GM21737 (cell line): Measurements from ENCODE around the gene SYF2.
A peak's percentile ranks its signal among the peaks of the same experiment; 100 is the strongest.
"Not testable (repeated sequence)": the region's sequence is repeated elsewhere in the genome, so short reads cannot be mapped to it uniquely, and the experiment has no call there.

ENCODE experiments used
- ATAC-seq: cut with Tn5 transposase; IDR thresholded peaks from one replicate; pipeline ENCODE4 v1.9.1; 2021; ENCODE audit warnings: mild to moderate bottlenecking, moderate library complexity; ENCODE audit not compliant: unreplicated experiment

Gene SYF2

GRCh38 chr1:25232027-25232865, at the start of gene SYF2:
TSS of gene SYF2 (minus strand) at chr1:25232502. CDS start at chr1:25232467, 35 bp downstream.
- ATAC-seq: peak; percentile 73

DNA sequence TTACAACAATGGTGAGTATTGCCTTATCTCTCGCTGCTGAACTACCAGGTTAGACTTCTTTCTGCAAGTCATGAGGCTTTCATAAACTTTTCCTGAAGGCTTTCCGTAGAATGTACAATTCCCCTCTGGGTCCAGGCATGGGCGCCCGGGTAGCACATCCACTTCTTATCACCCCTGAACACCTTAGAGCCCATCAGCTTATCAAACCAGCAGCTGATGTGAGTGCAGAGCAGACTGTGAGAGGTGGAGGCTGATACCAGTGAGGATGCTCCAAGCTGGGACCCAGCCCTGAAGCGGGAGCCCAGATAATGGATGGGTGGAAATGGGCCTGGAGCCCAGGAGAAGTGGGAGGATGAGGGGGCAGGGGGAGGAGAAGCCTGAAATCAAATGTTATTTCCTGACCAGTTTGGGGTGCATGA, 47.4 kb upstream of the SYF2 start:
- not testable (repeated sequence) for ATAC-seq

- ATAC-seq: not testable (repeated sequence)
Observed at GRCh38 chr1:25278790-25279189, 46.5 kb upstream of the SYF2 start.

GRCh38 chr1:25278358-25278757, 46.1 kb upstream of the SYF2 start:
- ATAC-seq: not testable (repeated sequence)

DNA sequence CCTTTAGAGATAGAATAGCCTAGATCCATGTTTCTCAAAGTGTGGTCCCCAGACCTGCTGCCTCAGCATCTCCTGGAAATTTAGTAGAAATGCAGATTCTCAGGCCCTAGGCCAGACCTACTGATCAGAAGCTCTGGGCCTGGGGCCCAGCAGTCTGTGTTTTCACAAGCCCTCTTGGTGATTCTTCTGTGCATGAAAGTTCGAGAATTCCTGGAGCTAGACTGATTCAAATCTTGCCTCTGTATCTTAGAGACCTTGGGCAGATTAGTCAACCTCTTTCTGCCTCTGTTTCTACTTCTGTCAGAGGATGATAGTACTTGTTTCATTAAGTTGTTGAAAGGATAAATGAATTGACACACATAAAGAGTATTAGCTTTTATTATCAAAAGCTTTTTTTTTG, 45.0 kb upstream of the SYF2 start:
- not testable (repeated sequence) for ATAC-seq

GRCh38 chr1:25275648-25276047, 43.3 kb upstream of the SYF2 start:
- not testable (repeated sequence) for ATAC-seq

DNA sequence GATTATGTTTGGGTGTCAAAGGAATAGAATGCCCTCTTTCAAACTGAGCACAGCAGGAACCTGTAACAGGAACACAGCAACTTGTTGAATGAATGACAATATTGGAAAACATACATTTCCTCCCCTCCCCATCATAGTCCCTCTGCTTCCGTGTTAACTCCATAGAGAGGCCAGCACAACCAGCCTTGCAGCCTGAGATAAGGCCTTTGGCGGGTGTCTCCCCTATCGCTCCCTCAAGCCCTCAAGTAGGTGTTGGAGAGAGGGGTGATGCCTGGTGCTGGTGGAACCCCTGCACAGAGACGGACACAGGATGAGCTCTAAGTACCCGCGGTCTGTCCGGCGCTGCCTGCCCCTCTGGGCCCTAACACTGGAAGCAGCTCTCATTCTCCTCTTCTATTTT, 39.9 kb upstream of the SYF2 start, which contains the start of gene RHD:
Gene RHD, plus strand, starts transcription at position 272 of the 400 bp plus-strand sequence. Its CDS starts 39 bp downstream, at position 311.
- ATAC-seq: not testable (repeated sequence)

DNA sequence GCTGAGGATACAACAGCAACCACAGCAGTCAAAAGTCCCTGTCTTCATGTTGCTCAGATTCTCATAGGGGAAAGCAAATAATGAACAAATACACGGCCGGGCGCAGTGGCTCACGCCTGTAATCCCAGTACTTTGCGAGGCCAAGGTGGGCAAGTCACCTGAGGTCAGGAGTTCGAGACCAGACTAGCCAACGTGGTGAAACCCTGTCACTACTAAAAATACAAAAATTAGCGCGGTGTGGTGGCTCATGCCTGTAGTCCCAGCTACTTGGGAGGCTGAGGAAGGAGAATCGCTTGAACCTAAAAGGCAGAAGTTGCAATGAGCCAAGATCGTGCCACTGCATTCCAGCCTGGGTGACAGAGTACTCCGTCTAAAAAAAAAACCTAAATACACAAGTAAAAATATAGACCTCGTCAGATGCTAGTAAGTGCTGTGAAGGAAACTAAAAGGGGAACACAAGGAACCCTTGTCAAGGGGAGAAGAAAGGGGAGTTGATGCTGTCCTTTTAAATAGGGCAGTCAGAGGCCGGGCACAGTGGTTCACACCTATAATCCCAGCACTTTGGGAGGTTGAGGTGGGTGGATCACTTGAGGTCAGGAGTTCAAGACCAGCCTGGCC, 36.0 kb upstream of the SYF2 start:
- not testable (repeated sequence) for ATAC-seq

- peak; percentile 57 for ATAC-seq
Observed at GRCh38 chr1:25267288-25268142, 35.2 kb upstream of the SYF2 start.

DNA sequence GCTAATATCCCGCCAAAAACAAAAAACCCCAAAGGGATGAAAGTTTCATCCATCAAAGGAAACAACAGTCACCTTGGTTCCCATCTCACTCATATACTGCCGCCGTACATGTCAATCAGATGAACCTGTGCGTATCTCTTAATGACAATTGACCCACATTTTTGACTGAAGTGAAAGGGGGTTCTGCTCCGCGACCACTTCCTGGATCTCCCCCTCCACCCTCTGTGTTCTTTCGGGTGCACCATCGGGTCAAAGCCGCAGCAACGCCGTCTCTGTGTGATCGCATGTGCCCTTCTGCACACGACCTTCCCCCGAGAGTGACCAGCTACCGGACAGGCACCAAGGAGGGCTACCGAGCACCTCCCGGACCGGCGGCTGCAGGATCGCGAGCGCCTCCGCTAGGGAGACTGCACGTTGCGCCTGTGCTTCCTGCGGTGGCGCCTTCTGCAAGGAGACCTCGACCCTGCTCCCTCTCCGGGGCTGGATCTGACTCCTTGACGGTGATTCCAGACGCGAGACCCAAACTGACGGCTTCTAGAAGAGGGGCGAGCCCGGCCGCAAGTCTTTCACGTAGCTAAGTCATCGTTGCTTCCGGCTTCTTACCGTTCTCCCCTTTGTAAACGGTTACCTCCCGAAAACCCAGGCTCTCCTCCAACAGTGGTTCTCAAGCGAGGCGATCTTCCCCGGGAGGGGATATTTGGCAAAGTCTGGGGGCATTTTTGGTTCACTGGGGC, 34.4 kb upstream of the SYF2 start:
- ATAC-seq: peak; percentile 31

- ATAC-seq: not testable (repeated sequence)
Observed at GRCh38 chr1:25260336-25260735, 28.0 kb upstream of the SYF2 start.

DNA sequence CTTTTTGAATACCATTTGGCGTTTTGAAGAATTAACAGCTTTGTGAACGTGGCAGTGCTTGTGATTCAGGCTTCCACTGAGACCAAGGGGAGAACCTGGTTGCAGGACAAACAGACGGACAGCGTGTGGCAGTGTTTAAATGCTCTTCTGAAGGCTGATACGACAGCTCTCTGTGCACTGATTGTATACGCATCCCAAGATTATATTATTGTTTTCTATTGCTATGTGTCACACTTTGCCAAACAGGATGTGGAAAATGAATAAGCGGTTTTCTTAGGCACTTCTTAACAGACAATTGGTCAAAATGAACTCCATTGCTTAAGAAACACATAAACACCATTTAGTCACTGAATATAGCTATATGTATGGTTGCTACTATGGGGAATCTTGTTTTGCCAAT, 27.5 kb upstream of the SYF2 start:
- not testable (repeated sequence) for ATAC-seq

- no peak for ATAC-seq
Observed at GRCh38 chr1:25257196-25257595, 24.9 kb upstream of the SYF2 start.

DNA sequence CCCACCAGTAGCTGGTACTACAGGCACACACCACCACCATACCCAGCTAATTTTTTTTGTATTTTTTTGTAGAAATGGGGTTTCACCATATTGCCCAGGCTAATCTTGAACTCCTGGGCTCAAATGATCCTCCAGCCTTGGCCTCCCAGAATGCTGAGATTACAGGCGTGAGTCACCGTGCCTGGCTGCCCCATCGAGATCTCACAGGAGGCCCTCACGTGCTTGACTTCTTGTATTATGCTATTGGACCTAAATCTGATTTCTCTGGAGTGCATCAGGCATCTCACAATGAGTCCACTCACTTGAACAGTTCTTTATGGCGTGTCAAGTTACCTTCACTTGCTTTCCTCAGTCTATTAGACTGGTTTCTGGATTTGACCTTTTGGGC, 24.3 kb upstream of the SYF2 start:
- ATAC-seq: no peak

DNA sequence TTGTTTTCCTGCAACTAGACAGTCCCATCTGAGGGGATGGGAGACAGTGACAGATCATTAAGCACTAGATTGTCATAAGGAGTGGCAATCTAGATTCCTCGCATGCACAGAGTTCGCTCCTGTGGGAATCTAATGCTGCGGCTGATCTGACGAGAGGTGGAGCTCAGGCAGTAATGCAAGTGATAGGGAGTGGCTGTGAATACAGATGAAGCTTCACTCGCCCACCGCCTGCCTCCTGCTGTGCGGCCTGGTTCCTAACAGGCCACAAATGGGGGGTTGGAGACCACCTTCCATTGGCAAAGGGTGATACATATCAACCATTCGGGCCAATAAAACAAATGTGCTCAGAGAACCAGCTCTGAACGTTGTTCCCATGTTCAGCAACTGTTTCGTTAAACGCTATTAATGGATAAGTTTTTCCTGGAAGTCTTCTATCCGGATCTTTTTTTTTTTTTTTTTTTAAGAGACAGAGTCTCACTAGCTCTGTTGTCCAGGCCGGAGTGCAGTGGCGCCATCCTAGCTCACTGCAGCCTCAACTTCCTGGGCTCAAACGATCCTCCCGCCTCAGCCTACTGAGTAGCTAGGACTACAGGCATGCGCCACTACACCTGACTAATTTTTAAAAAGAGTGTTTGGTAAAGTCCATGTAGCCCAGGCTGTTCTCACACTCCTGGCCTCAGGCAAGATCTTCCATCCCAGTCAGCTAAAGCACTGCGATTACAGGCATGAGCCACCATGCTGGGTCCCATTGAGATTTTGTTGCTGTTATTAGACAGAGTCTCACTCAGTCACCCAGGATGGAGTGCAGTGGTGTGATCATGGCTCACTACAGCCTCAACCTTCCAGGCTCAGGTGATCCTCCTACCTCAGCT, 23.6 kb upstream of the SYF2 start:
- no peak for ATAC-seq

DNA sequence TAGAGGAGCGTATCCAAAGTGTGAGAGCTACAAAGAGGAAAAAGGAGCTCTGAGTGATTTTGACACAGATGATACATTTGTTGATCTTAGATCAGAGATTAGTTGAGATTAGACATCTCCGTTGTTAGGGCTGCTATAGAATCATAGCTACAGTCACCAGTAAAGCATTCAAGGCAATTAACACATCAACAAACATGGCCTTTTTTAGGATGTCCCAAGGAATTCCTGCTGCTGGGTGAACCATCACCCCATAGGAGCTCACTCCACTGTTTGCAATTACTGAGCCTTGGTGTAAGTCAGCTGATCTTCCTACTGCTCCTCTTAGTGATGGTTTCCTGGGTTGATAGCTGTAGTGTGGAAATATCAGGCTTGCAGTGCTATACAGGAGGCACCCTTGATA, 21.6 kb upstream of the SYF2 start:
- no peak for ATAC-seq

GRCh38 chr1:25247829-25248754, 15.8 kb upstream of the SYF2 start:
- ATAC-seq: peak; percentile 43

GRCh38 chr1:25247024-25247828, 14.9 kb upstream of the SYF2 start, which contains the start of gene RSRP1:
TSS of gene RSRP1 (minus strand) at chr1:25247454. CDS start at chr1:25246963, 491 bp downstream.
- ATAC-seq: peak; percentile 79
